Osteoblast (primary cell): ENCODE measurements around the gene STX8. TPM values are rescaled to one million over a fixed set of nuclear protein-coding genes. Genes with fewer than 3 reads are reported as not detected.

Experiments used
- DNase-seq: peaks from one replicate; pipeline ENCODE4 v3.0.0; 2011; ENCODE audit warnings: low spot score, mixed read lengths; ENCODE audit not compliant: insufficient read length; ENCODE audit errors: missing footprints
- H2AFZ ChIP-seq: 2 replicates; pipeline ENCODE4 v1.6.0; 2011; ENCODE audit warnings: mild to moderate bottlenecking, low read length
- H3K27ac ChIP-seq: 2 replicates; pipeline ENCODE4 v1.5.1; 2011; ENCODE audit warnings: mild to moderate bottlenecking, low read depth, low read length, moderate library complexity
- H3K27me3 ChIP-seq: 2 replicates; pipeline ENCODE4 v1.6.0; 2012; ENCODE audit warnings: mild to moderate bottlenecking, control low read depth, inconsistent platforms, low read length, moderate library complexity; ENCODE audit not compliant: insufficient read depth
- H3K36me3 ChIP-seq: 2 replicates; pipeline ENCODE4 v1.5.1; 2011; ENCODE audit warnings: mild to moderate bottlenecking, low read length, control low read depth, moderate library complexity; ENCODE audit not compliant: insufficient read depth
- H3K4me1 ChIP-seq: 2 replicates; pipeline ENCODE4 v1.5.1; 2011; ENCODE audit warnings: mild to moderate bottlenecking, low read length, control low read depth, moderate library complexity; ENCODE audit not compliant: insufficient read depth
- H3K4me2 ChIP-seq: 2 replicates; pipeline ENCODE4 v1.6.0; 2011; ENCODE audit warnings: mild to moderate bottlenecking, low read length; ENCODE audit not compliant: insufficient read depth
- H3K4me3 ChIP-seq: fragments of 200-600 bp; sonication (generic); 3 replicates; pipeline ENCODE4 v1.5.1; 2012; ENCODE audit warnings: mild to moderate bottlenecking, low read length, inconsistent platforms; ENCODE audit not compliant: insufficient read depth
- H3K79me2 ChIP-seq: 2 replicates; pipeline ENCODE4 v1.6.0; 2012; ENCODE audit warnings: mild to moderate bottlenecking, low read length, control low read depth, inconsistent platforms; ENCODE audit not compliant: insufficient read depth
- H3K9me3 ChIP-seq: 2 replicates; pipeline ENCODE4 v1.5.1; 2011; ENCODE audit warnings: low read depth, low read length, control low read depth
- H4K20me1 ChIP-seq: 2 replicates; pipeline ENCODE4 v1.6.0; 2012; ENCODE audit warnings: mild to moderate bottlenecking, low read length, control low read depth; ENCODE audit not compliant: insufficient read depth
- total RNA-seq: library from RNA; depleted of rRNA; stranded (reverse); fragments of >200 nt; gene quantifications from 2 replicates; pipeline ENCODE4 v1.2.3, GENCODE V29; 2012
- TF ChIP-seq, protein P1 (sequence below): IDR thresholded peaks from 2 replicates; pipeline ENCODE4 v1.5.1; 2011; ENCODE audit warnings: mild to moderate bottlenecking, low read depth, low read length, moderate library complexity; ENCODE audit errors: extremely low read depth

Gene STX8
- total RNA-seq, 1 donor = 72.7 TPM

- no peaks in the 10 kb centered on the region for H3K79me2 ChIP-seq
- no peak overlapping the region for H3K27ac ChIP-seq
- H3K4me1 ChIP-seq = peaks cover 17% of the 10 kb centered on the region
- H3K36me3 ChIP-seq = no peaks in the 10 kb centered on the region
- peaks cover 2% of the 10 kb centered on the region for H3K27me3 ChIP-seq
- TF ChIP-seq, protein P1, sequence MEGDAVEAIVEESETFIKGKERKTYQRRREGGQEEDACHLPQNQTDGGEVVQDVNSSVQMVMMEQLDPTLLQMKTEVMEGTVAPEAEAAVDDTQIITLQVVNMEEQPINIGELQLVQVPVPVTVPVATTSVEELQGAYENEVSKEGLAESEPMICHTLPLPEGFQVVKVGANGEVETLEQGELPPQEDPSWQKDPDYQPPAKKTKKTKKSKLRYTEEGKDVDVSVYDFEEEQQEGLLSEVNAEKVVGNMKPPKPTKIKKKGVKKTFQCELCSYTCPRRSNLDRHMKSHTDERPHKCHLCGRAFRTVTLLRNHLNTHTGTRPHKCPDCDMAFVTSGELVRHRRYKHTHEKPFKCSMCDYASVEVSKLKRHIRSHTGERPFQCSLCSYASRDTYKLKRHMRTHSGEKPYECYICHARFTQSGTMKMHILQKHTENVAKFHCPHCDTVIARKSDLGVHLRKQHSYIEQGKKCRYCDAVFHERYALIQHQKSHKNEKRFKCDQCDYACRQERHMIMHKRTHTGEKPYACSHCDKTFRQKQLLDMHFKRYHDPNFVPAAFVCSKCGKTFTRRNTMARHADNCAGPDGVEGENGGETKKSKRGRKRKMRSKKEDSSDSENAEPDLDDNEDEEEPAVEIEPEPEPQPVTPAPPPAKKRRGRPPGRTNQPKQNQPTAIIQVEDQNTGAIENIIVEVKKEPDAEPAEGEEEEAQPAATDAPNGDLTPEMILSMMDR = no peak
- no peak for DNase-seq
- H4K20me1 ChIP-seq = no peaks in the 10 kb centered on the region
- no peak overlapping the region for H3K4me2 ChIP-seq
- H3K4me3 ChIP-seq = no peak overlapping the region
- no peaks in the 10 kb centered on the region for H3K9me3 ChIP-seq
- H2AFZ ChIP-seq = no peak overlapping the region
These were observed 332.6 kb downstream of the STX8 start for GRCh38 chr17:9242983-9243382.

GRCh38 chr17:9242497-9242881 lies 333.1 kb downstream of the STX8 start:
- H4K20me1 ChIP-seq = no peaks in the 10 kb centered on the region
- no peak overlapping the region for H2AFZ ChIP-seq
- TF ChIP-seq, protein P1 = no peak
- H3K4me3 ChIP-seq = no peak overlapping the region
- H3K9me3 ChIP-seq = no peaks in the 10 kb centered on the region
- no peak overlapping the region for H3K27ac ChIP-seq
- no peaks in the 10 kb centered on the region for H3K36me3 ChIP-seq
- H3K79me2 ChIP-seq = no peaks in the 10 kb centered on the region
- peaks cover 2% of the 10 kb centered on the region for H3K27me3 ChIP-seq
- no peak for DNase-seq
- peaks cover 17% of the 10 kb centered on the region for H3K4me1 ChIP-seq
- no peak overlapping the region for H3K4me2 ChIP-seq

- no peak overlapping the region for H3K27ac ChIP-seq
- TF ChIP-seq, protein P1 = no peak
- no peaks in the 10 kb centered on the region for H3K79me2 ChIP-seq
- peaks cover 2% of the 10 kb centered on the region for H3K27me3 ChIP-seq
- H4K20me1 ChIP-seq = no peaks in the 10 kb centered on the region
- H3K9me3 ChIP-seq = no peaks in the 10 kb centered on the region
- DNase-seq = no peak
- no peak overlapping the region for H2AFZ ChIP-seq
- H3K36me3 ChIP-seq = no peaks in the 10 kb centered on the region
- H3K4me1 ChIP-seq = peaks cover 17% of the 10 kb centered on the region
- H3K4me3 ChIP-seq = no peak overlapping the region
- H3K4me2 ChIP-seq = no peak overlapping the region
These were observed 333.7 kb downstream of the STX8 start for GRCh38 chr17:9241774-9242496.

GRCh38 chr17:9241371-9241712 lies 334.3 kb downstream of the STX8 start:
- no peak overlapping the region for H3K4me2 ChIP-seq
- no peaks in the 10 kb centered on the region for H3K9me3 ChIP-seq
- TF ChIP-seq, protein P1 = no peak
- no peak for DNase-seq
- H4K20me1 ChIP-seq = no peaks in the 10 kb centered on the region
- peaks cover 17% of the 10 kb centered on the region for H3K4me1 ChIP-seq
- no peaks in the 10 kb centered on the region for H3K79me2 ChIP-seq
- H3K27me3 ChIP-seq = peaks cover 2% of the 10 kb centered on the region
- H2AFZ ChIP-seq = no peak overlapping the region
- no peak overlapping the region for H3K4me3 ChIP-seq
- no peak overlapping the region for H3K27ac ChIP-seq
- H3K36me3 ChIP-seq = no peaks in the 10 kb centered on the region
